ENCODE measurements around the gene CNTNAP1. TPM values are rescaled to one million over a fixed set of nuclear protein-coding genes. Genes with fewer than 3 reads are reported as not detected.

The CNTNAP1 gene
- total RNA-seq, 1 experiment from 2014 or later: 6.4 TPM

DNA sequence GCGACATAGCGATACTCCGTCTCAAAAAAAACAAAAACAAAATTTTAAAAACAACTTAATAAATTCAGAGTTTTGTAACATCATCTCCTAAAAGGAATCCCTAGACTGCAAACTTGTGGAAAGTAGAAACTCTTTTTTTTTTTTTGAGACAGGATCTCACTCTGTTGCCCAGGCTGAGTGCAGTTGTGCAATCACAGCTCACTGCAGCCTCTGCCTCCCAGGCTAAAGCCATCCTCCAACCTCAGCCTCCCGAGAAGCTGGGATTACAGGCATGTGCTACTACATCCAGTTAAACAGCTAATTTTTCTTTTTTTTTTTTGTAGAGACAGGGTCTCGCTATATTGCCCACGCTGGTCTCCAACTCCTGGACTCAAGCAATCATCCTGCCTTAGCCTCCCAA, 42.8 kb downstream of the CNTNAP1 start:
- Histone ChIP-seq H3K36me3 (ENCODE audit: control insufficient read depth in 1 of 2, insufficient read depth in 2 of 2, low read length in 2 of 2) (peaks cover 23 to 24% of the 10 kb centered on the region in 2 experiments), H3K4me3 (replicated peaks in 1 of 2; ENCODE audit: low read depth in 1 of 2, low read length in 2 of 2) (no peak overlapping the region), H3K4me1 (ENCODE audit: control insufficient read depth in 1 of 2, insufficient read depth in 2 of 2, low read length in 2 of 2) (no peaks in the 10 kb centered on the region), H3K9me2 (ENCODE audit: insufficient read depth) (no peaks in the 10 kb centered on the region), H3K9me3 (ENCODE audit: control insufficient read depth in 1 of 2, insufficient read depth in 1 of 2, low read depth in 1 of 2, low read length in 2 of 2) (no peaks in the 10 kb centered on the region), H3K9ac (ENCODE audit: low read length) (no peak overlapping the region), H3K27me3 (ENCODE audit: insufficient read depth, low read length) (no peaks in the 10 kb centered on the region), H3K79me2 (ENCODE audit: insufficient read depth, low read length) (no peaks in the 10 kb centered on the region), H3K27ac (ENCODE audit: low read depth, low read length) (no peak overlapping the region), H3K4me2 (ENCODE audit: low read length) (no peak overlapping the region), H4K20me1 (ENCODE audit: insufficient read depth) (no peaks in the 10 kb centered on the region), H2AFZ (ENCODE audit: low read depth, low read length, poor library complexity, severe bottlenecking) (no peak overlapping the region)
- RAD21 ChIA-PET (ENCODE audit: low non-redundant PET in 1 of 2, low total read pairs in 2 of 2, uncharacterized antibody in 2 of 2, unreplicated experiment in 2 of 2): no interaction called here
- POLR2A ChIA-PET: no interaction called here
- no peak for TF ChIP-seq CEBPB (IDR thresholded peaks at IDR 0.05; ENCODE audit: low read depth)
- no peak for TF ChIP-seq ZFX (IDR thresholded peaks at IDR 0.05)
- no peak for TF ChIP-seq POLR2AphosphoS5 (IDR thresholded peaks at IDR 0.05; ENCODE audit: low read depth, low read length)
- no peak for TF ChIP-seq ELF1 (IDR thresholded peaks at IDR 0.05; ENCODE audit: borderline replicate concordance, low read depth)
- no peak for TF ChIP-seq SRF (IDR thresholded peaks at IDR 0.05; ENCODE audit: low read depth)
- TF ChIP-seq, protein P1, sequence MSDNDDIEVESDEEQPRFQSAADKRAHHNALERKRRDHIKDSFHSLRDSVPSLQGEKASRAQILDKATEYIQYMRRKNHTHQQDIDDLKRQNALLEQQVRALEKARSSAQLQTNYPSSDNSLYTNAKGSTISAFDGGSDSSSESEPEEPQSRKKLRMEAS (IDR thresholded peaks at IDR 0.05): no peak
- TF ChIP-seq YY1 (IDR thresholded peaks at IDR 0.05; ENCODE audit: extremely low read depth, insufficient replicate concordance, low read depth, low read length): no peak
- TF ChIP-seq POLR2A (IDR thresholded peaks at IDR 0.05; ENCODE audit: borderline replicate concordance, extremely low read depth, insufficient read depth, insufficient read length): no peak
- TF ChIP-seq, protein P2, sequence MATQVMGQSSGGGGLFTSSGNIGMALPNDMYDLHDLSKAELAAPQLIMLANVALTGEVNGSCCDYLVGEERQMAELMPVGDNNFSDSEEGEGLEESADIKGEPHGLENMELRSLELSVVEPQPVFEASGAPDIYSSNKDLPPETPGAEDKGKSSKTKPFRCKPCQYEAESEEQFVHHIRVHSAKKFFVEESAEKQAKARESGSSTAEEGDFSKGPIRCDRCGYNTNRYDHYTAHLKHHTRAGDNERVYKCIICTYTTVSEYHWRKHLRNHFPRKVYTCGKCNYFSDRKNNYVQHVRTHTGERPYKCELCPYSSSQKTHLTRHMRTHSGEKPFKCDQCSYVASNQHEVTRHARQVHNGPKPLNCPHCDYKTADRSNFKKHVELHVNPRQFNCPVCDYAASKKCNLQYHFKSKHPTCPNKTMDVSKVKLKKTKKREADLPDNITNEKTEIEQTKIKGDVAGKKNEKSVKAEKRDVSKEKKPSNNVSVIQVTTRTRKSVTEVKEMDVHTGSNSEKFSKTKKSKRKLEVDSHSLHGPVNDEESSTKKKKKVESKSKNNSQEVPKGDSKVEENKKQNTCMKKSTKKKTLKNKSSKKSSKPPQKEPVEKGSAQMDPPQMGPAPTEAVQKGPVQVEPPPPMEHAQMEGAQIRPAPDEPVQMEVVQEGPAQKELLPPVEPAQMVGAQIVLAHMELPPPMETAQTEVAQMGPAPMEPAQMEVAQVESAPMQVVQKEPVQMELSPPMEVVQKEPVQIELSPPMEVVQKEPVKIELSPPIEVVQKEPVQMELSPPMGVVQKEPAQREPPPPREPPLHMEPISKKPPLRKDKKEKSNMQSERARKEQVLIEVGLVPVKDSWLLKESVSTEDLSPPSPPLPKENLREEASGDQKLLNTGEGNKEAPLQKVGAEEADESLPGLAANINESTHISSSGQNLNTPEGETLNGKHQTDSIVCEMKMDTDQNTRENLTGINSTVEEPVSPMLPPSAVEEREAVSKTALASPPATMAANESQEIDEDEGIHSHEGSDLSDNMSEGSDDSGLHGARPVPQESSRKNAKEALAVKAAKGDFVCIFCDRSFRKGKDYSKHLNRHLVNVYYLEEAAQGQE (IDR thresholded peaks at IDR 0.05; ENCODE audit: low read depth): no peak
- no peak for TF ChIP-seq EGR1 (IDR thresholded peaks at IDR 0.05; ENCODE audit: low read depth)
- TF ChIP-seq EZH2phosphoT487 (IDR thresholded peaks at IDR 0.05; ENCODE audit: borderline replicate concordance): no peak
- TF ChIP-seq SP1 (IDR thresholded peaks at IDR 0.05; ENCODE audit: low read depth): no peak
- CTCF ChIA-PET: interaction anchor here (1.4 kb wide), 1 partner anchor 38 kb away, joined by 7 read pairs; no protein-coding TSS in a partner anchor
- no TSS peak for BruUV-seq (replicated peaks)
- no peak for ATAC-seq
- intact Hi-C loops (cut with micrococcal nuclease): no loop called here
- DNase-seq (ENCODE audit: low read depth, low spot score): no peak
